ENCODE measurements around the gene EXOC4.
A peak's percentile ranks its signal among the peaks of the same experiment; 100 is the strongest.

The EXOC4 gene

GRCh38 chr7:133292631-133293030, 39.8 kb downstream of the EXOC4 start:
- H3K36me3 Mint-ChIP-seq (ENCODE audit: low read depth) = peaks cover 45% of the 10 kb centered on the region
- H3K4me3 Mint-ChIP-seq = no peak overlapping the region
- TF ChIP-seq CTCF (IDR thresholded peaks at IDR 0.05; ENCODE audit: unreplicated experiment in 3 of 3) = no peak
- H3K27me3 Mint-ChIP-seq (ENCODE audit: low read depth) = peaks cover 13% of the 10 kb centered on the region
- no peak overlapping the region for H3K27ac Mint-ChIP-seq
- peaks cover 32% of the 10 kb centered on the region for H3K4me1 Mint-ChIP-seq
- H3K9me3 Mint-ChIP-seq = no peaks in the 10 kb centered on the region

- Mint-ChIP-seq H3K36me3 (ENCODE audit: low read depth) (peaks cover 35% of the 10 kb centered on the region), H3K27ac (peak overlapping the region in 2 of 3 experiments; percentile 32 to 36), H3K4me1 (peaks cover 38% of the 10 kb centered on the region), H3K27me3 (ENCODE audit: low read depth) (peaks cover 19% of the 10 kb centered on the region), H3K4me3 (peak overlapping the region in 1 of 3 experiments; percentile 26), H3K9me3 (no peaks in the 10 kb centered on the region)
- no peak for TF ChIP-seq CTCF (IDR thresholded peaks at IDR 0.05; ENCODE audit: unreplicated experiment in 3 of 3)
These were observed 40.7 kb downstream of the EXOC4 start for GRCh38 chr7:133293384-133294160.

- Mint-ChIP-seq H3K36me3 (ENCODE audit: low read depth) (peaks cover 30% of the 10 kb centered on the region), H3K27me3 (ENCODE audit: low read depth) (peaks cover 19% of the 10 kb centered on the region), H3K9me3 (no peaks in the 10 kb centered on the region), H3K4me1 (peaks cover 40% of the 10 kb centered on the region), H3K27ac (no peak overlapping the region), H3K4me3 (no peak overlapping the region)
- no peak for TF ChIP-seq CTCF (IDR thresholded peaks at IDR 0.05; ENCODE audit: unreplicated experiment in 3 of 3)
These were observed 41.4 kb downstream of the EXOC4 start for GRCh38 chr7:133294234-133294633.

- H3K4me3 Mint-ChIP-seq = no peak overlapping the region
- H3K4me1 Mint-ChIP-seq = peaks cover 52% of the 10 kb centered on the region
- no peaks in the 10 kb centered on the region for H3K9me3 Mint-ChIP-seq
- TF ChIP-seq CTCF (IDR thresholded peaks at IDR 0.05; ENCODE audit: unreplicated experiment in 3 of 3) = no peak
- H3K27ac Mint-ChIP-seq = no peak overlapping the region
- H3K36me3 Mint-ChIP-seq (ENCODE audit: low read depth) = peaks cover 21% of the 10 kb centered on the region
- peaks cover 25% of the 10 kb centered on the region for H3K27me3 Mint-ChIP-seq (ENCODE audit: low read depth)
These were observed 42.6 kb downstream of the EXOC4 start for GRCh38 chr7:133295484-133295883.

- Mint-ChIP-seq H3K36me3 (ENCODE audit: low read depth) (peaks cover 8% of the 10 kb centered on the region), H3K27ac (peak overlapping the region in 1 of 3 experiments; percentile 1), H3K4me1 (peaks cover 61% of the 10 kb centered on the region), H3K27me3 (ENCODE audit: low read depth) (peaks cover 25% of the 10 kb centered on the region), H3K4me3 (no peak overlapping the region), H3K9me3 (no peaks in the 10 kb centered on the region)
- no peak for TF ChIP-seq CTCF (IDR thresholded peaks at IDR 0.05; ENCODE audit: unreplicated experiment in 3 of 3)
These were observed 44.2 kb downstream of the EXOC4 start for GRCh38 chr7:133297093-133297492.

- Mint-ChIP-seq H3K4me3 (no peak overlapping the region), H3K27ac (peak overlapping the region in 2 of 3 experiments; percentile 7 to 35), H3K4me1 (peaks cover 52% of the 10 kb centered on the region), H3K27me3 (ENCODE audit: low read depth) (peaks cover 25% of the 10 kb centered on the region), H3K9me3 (no peaks in the 10 kb centered on the region), H3K36me3 (ENCODE audit: low read depth) (no peaks in the 10 kb centered on the region)
- no peak for TF ChIP-seq CTCF (IDR thresholded peaks at IDR 0.05; ENCODE audit: unreplicated experiment in 3 of 3)
These were observed 45.2 kb downstream of the EXOC4 start for GRCh38 chr7:133298080-133298479.

All from nephron (organoid).